Activated gamma-delta T cell treated with Interleukin-2 at 50 U/mL for 16 hours (primary cell): ENCODE data around the gene ZBTB16.

Source experiments
- DNase-seq: peaks from one replicate; pipeline ENCODE4 v3.0.0-alpha.2; 2020

The ZBTB16 gene

DNA sequence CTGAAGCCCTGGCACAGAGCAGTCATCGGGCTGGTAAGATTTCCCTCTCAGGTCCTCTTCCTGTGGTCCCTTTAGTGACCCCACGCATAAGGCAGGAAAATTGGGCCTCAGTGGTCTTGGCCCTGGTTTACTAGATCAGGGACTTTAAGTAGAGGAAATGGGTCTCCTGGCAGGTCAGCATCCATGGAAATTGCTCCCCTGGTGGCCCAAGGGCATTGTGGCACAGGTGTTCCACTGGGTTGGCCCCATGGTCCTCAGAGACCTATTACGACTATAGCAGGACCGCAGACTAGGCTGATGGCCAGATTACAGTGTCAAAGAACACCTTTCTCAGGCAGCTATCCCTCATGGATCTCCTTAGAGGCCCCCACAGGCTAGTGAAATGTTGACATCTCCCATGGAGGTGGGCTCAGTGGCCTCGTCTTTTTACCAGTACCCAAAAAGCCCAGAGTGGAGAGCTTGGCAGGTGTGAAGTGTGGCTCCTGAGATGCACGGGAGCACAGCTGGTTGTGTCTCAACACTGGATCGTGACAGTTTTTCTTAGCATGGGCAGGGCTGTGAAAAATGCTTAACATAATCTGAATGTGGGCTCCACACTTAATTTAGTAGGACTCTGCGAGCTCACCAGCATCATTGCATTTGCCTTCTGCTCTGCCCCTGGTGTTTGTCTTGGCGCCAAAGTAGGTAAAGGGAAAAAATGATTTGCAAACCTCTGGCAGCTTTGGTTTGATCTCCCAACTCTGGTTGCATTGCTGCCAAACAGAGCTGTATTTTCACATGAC is 74.2 kb downstream of the ZBTB16 start:
- no peak for DNase-seq

DNA sequence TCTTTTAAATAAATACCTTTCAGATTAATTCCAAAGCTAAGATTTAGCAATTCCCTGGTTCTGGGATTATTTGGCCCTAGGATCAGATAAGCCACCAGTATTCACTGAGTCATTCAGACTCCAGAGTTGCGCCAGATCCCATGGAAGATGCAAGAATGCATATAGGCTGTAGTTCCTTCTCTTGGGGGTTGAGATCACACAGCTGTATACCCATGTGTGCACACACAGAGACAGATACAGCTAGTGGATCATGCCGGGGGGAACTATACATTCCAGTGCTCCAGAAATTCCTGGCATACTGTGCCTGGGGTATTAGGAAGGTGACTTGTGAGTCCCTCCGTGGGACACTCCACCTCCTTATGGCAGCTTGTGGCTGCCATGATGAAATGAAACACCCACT is 75.4 kb downstream of the ZBTB16 start:
- no peak for DNase-seq

DNA sequence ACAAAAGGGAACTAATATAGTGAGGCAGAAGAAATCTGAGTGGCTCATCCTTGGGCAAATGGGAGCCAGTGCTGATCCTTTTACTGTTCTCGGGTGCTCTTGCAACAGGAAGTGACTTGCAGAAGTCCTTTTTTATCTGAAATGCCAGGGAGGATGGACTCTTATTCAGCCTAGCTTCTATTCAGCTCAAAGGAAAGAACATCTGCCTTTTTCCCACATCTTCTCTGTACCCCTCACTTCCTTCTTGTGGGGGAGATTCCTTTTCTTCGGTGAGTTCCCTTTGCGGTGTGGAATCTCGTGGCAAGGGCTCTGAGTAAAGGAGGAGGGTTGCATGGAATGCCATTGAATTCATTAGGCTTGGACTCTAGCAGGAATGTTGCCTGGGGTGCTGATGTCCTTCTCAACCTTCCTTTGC is 76.2 kb downstream of the ZBTB16 start:
- DNase-seq, result no peak

DNA sequence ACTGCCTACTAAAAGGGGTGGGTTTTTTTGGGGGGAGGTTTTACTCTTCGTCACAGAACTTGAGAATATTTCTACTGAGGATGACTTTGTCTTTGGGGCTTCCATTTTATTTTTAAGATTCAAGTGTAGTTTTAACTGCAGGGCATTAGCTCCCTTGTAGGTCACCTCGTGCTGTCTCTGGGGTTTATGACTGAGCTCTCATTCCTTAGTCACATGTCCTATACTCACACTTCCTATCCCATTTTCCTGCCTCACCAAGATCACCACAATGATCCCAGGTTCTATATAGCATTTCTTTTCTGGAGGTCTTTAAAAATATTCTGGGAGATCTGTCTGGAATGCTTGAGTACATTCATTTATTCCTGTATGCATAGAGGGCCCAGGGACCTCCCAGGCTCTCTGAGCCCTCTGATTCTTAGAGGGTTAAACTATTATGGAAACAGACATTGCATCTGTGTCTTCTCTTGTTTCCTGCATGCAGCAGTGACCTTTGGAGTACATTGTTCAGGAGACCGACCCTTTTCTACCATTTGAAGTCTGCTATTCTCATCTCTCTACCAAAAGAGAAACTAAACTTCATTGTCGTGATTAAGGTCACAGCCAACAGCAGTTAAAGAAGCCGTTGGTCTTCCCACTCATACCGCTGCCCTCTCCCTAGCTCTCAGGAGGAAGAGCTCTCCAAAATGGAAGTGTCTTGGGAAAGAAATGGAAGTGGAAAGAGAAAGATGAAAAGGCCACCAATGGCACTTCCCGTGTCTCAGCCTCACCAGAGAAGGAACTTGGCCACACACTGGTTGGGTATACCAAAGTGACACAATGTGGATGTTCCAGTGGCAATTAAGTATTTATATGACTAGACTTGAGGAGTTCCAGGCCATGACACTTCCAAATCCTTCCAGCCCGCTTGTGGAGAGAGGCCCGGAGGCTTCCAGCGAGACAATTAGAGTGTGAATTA is 77.5 kb downstream of the ZBTB16 start:
- no peak for DNase-seq

DNA sequence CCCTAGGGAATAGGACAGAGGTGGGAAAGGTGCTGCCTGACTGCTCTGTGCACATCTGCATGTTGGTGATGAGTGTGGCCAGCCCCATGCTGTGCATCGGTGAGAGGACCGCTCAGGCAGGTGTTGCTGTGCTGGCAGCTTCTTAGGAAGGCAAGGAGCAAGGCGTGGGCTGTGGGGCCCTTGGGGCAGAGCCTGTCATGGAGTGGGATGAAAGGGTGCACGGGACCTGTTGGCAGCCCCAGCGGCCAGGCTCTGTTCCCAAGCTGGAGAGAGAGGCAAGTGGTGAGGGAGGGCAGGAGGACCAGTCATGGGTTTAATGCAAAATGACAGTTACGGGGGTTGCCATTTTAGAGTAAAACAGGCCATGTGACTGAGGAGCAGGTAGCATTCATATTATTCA is 78.3 kb downstream of the ZBTB16 start:
- no peak for DNase-seq

DNA sequence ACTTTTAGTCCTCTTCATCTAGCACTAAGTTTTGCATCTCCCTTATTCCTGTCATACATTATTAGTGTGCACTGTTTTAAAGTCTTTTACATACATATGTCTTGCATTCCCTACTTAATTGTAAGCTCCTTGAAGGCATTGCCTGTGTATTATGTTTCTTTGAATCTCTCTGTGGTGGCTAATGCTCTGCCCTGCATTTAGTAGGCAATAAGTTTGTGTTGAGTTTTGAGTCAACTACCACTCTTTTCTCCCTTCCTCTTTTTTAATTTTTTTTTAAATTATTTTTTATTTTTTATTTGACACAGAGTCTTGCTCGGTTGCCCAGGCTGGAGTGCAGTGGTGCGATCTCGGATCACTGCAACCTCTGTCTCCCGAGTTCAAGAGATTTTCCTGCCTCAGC is 78.9 kb downstream of the ZBTB16 start:
- no peak for DNase-seq

DNA sequence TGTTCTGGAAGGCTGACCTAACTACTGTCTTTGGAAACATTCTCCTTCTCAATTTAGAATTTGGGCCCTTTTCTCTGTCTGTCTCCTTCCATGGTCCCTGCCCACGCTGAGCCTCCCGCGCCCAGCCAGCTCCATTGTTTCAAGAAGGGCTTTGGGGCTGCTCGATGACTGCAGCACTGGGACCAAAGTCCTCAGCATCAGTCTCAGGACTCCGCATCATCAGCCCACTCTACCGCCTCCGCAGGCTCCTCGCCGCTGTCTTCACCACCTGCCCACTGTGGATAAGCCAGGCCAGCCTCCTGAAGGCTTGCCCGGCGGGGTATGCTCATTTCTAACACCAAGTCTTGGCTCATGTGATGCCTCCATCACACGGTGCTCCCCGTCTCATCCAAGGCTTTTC is 81.3 kb downstream of the ZBTB16 start:
- DNase-seq, result no peak

DNA sequence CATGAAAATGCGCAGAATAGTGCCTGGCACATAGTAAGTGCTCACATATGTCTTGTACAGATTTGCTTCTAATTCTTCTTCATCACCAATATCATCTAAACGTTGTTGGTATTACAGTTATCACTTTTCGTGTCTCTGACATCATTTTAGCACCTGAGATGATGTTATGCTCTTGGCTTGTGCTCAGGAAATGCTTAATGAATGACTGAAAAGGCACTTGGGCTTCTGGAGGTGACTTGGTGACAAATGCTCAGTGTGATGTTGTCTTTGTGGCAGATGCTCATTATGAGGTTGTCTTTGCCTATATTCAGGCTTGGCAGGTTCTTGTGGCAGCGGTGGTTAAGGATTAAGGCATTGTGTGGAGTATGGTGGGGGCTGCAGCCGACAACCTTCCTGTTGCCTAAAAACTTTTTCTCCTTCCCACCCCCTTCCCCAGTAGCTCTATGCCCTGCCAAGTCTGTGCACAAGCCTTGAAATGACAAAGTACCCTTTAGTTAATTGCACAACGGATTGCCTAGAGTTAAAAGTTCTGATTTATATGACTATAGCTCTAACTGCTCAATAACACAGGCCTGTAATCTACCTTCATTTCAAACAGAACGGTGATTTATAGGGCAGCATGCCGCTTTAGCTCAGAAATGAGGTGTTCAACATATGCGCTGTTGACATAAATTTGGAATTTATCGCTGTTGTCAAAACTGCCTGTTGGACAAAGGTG is 82.5 kb downstream of the ZBTB16 start:
- DNase-seq, result no peak

DNA sequence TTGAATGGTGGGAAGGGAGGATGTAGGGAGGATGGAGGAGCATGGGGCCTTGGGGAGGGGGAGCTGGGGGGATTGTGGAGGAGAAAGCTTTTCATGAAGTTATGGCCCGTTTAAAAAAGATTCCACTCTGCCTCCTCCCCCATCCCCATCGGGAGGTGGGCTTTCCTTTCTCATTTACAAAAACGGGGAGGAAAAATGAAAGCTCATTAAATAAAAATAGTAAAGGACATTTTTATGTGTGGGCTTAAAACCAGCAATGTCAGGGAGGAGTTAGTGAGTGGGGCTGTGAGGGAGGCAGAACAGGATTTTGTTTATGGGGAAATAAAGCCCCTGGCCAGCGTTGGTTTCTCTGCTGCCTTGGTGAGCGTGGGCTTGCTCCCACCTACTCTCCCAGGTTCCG is 83.2 kb downstream of the ZBTB16 start:
- DNase-seq, result no peak

DNA sequence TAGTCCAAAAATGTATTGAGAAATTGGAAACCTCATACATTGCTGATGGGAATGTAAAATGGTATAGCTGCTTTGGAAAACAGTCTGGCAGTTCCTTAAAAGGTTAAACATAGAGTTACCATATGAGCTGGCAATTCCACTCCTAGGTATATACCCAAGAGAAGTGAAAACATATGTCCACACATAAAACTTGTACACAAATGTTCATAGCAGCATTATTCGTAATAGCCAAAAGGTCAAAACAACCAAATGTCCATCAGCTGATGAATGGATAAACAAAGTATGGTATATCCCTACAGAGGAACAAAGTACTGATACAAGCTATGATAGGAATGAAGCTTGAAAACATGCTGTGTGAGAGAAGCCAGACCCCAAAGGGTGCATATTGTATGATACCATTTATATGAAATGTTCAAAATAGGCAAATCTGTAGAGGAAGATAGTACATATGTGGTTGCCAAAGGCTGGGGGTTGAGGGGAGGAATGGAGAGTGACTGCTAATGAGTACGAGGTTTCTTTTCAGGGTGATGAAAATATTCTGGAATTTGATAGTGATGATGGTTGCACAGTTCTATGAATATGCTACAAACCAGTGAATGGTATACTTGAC is 85.8 kb downstream of the ZBTB16 start:
- DNase-seq, result no peak

DNA sequence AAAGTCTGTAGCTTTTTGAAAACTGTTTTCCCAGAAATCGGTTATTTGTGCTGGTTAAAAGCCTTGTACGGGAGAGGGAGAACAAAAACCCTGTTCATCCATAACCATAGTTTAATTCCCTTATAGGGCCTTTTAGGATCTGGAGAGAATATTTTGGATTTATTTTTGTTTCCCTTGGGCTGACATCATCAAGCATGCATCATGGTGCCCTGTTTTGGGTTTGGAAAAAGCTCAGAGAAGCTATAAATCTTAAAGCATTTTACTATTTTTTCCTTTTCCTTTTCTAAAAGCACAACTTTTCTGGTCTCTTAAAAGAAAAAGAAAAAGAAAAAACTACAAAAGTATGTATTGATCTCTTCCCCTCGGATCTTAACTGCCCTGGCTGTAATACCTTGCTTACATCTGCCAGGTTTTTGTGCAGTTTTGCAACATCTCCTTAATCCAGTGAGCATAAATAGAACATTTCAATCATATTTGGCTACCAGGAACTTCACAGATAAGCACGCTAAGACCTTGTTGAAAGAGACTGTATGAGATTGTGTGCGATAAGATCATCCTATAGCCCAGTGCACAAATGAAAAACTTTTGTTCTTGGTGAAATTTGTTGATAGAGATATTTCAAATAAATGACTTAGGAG is 88.0 kb downstream of the ZBTB16 start:
- DNase-seq, result no peak

DNA sequence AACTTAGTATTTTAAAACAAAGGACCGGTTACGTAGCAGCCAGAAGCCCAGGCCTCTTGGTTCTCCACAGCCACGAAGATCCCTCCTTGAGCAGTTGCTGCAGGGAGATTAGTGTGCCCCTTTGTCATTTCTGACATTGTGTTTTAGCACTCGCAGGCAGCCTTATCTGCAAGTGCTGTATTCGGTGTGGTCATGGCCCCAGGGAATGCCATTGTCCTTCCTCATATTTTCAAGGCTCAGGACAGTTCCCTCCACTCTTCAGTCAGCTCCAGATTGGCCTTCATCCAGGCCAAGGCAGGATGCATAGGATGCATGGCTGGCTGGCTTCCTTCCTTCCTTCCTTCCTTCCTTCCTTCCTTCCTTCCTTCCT is 88.5 kb downstream of the ZBTB16 start:
- DNase-seq, result no peak

DNA sequence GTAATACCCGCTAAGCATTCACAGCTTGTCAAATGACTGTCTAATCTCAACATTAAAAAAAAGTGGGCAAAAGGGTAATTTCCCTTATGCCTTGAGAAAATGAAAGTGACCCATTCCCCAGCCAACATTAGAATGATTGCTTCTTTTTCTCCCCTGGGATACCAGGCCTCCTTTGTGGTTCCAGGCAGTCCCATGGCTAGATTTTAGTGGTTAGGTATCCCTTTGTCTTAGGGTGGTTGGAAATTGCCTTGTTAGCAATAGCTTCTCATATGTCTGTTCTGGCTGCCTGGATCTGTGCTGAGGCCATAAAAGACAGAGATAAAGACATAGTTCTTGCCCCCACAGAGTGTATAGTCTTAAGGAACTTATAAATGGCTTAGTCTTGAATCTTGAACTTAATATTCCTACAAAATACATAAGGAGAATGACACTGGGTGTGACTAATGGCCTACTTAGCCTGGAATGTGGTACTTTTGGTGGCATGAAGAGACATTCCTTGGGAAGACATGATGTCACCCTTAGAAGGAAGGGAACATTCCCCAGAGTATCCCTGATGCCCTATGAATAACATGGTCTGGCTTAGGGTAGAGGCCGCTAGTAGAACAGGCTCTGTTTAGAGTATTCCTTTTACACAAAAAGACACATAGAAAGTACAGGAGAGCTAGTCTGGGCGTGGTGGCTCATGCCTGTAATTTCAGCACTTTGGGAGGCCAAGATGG is 90.3 kb downstream of the ZBTB16 start:
- DNase-seq, result no peak

DNA sequence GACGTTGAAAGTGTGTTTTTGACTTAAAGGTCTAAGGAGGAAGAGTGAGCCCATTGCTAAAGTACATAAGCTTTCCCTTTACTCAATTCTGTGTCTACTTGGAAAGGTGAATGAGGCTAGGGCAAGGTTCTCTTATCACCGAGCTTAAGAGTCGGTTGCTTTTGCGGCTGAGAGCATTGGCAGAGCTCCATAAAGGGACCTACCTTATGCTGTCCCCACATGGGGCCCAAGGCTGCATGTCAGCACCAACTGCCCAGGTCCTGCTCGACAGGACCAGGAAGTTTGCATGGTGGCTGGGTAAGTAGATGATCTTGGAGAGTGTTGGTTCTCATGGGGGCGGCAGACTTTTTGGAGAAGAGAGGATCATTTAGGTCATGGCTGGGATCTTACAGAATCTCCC is 91.2 kb downstream of the ZBTB16 start:
- no peak for DNase-seq

DNA sequence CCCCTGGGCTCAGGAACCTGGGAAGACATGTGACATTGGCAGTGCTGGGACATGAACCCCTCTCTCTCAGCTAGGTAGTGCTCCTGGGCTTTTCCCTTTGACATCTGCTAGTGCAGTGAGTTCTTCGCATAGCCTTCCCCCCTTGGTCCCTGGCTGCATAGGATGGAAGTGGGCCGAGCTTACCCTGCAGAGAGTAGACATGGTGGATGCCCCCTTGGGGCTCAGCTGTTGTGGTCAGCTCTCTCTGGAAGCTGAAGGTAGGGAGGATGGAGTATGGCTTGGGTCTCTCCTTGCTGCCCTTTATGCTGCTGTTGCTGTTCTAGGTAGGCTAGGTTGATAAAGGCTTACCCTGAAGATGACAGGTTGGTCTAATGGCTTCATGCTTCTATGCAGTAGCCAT is 92.1 kb downstream of the ZBTB16 start:
- no peak for DNase-seq

DNA sequence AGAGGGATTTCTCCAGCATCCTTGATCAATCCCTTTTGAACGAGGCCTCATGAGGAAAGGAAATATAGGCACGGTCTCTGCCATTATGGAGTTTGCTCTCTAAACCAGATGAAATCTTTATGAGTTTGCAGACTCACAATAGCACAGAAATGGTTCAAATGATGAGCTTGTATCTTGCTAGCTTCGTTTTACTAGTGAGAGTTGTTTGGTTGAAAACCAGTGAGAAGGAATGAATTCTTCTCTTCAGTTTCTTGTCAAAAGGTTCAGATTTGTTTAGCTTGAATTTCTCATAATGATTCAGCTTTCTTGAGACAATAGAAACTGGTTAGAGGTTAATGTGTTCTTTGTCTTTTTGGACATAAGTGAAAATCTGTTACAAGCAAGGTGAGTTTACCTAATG is 92.7 kb downstream of the ZBTB16 start:
- DNase-seq, result no peak

DNA sequence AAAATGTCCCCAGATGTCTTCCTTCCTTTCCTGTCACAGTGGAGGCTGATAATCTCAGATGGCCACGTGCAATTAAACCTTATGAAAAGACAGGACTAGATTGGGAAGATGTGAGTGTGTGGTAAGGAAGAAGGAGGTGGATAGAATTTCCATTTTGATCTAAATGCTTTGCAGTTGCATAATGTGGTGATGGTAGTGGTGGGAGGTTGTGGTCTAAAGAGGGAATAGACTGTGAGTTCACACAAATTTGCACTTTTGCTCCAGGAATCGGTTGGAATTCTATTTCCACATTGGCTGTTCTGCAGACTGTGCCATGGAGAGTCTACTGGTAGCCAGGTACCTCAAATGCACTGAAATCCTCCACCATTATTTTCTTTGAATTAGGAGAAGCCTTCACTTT is 93.3 kb downstream of the ZBTB16 start:
- DNase-seq, result no peak

DNA sequence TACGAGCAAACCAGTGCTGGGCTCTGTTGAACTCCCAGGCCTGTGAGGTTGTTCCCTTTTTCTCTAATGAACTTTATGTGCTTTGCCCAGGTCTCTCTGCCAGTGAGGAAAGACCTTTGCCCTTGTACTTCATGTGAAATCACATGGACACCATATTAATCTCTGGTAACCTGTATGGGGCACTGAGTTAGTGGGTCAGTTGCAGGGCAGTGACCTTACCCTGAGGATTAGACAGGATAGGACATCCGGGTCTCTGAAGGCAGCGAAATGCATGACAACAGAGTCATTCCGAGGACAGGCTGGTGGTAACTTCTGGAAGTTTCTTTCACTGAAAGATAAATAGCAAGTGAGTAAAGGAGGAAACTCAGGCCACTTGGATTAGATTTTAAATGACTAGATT is 93.7 kb downstream of the ZBTB16 start:
- DNase-seq, result no peak

DNA sequence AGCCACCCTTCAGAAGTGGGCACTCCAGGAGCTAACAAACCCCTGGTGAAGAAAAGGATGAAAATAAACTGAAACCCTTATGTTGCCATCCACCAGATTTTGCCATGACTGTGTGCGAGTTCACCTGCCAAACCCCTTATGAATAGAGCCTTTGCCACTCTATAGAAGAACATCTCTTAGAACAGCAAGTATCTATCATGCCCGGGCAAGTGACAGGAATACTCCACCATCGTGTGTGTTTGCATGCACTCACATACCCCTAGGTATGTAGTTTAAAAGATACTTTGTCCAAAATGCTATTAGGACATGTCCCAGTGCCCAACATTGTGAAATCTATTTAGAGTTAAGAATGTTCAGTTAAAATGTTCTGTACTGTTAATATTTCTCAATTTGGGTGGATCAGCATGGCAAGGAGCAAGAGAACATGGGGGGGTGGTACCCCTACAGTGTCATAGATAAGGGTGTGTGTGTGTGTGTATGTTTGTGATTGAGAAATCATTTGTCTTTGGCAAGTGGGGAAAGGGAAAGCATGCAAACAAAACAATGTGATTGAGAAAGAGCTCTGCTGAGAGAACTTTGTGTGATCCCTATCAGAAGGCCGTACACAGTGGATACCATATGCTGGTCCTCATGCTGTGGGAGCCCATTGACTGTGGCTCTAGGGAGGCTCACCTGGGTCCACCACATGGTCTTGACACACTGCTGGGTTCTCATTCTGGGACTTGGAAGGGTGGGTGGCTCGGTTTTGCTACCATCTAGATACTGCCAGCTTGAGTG is 94.9 kb downstream of the ZBTB16 start:
- DNase-seq, result no peak

DNA sequence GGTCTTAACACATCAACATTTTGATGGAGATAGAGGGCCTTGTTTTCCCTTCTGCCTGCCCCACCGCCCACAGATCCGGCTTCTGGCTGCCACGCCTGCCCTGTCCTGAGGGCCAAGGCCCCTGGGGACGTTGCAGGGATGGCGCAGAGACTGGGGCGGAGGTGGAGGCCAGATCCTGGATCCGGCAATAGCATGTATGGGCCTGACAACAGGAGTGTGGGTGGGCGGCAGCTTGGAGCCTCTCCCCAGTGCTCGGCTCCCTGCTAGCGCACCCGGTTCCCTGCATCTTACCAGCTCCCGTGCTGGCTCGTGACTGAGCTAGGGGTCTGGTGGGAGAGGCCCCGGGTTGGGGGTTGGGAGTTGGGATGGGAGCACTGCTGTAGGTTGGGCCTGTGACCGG is 95.6 kb downstream of the ZBTB16 start:
- no peak for DNase-seq

DNA sequence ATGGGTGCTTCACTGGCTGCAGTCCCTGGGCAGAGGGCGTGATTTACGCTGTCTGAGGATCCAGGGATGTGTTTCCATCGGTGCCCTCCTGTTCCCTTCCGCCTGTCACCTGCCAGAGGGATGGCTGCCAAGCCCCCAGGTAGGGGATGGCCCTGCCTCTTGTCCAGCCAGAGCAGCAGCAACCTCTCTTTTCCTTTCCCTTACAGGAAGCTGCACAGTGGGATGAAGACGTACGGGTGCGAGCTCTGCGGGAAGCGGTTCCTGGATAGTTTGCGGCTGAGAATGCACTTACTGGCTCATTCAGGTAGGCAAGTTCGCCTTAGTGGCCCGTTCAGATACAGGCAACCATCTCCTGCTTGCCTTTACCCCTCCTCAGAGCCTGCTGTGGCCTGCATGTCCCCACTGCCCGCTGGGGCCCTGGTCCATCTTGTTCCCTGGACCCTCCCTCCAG is 96.6 kb downstream of the ZBTB16 start:
- no peak for DNase-seq
